Measurements from ENCODE around the gene GPRC5B.

GPRC5B gene

DNA sequence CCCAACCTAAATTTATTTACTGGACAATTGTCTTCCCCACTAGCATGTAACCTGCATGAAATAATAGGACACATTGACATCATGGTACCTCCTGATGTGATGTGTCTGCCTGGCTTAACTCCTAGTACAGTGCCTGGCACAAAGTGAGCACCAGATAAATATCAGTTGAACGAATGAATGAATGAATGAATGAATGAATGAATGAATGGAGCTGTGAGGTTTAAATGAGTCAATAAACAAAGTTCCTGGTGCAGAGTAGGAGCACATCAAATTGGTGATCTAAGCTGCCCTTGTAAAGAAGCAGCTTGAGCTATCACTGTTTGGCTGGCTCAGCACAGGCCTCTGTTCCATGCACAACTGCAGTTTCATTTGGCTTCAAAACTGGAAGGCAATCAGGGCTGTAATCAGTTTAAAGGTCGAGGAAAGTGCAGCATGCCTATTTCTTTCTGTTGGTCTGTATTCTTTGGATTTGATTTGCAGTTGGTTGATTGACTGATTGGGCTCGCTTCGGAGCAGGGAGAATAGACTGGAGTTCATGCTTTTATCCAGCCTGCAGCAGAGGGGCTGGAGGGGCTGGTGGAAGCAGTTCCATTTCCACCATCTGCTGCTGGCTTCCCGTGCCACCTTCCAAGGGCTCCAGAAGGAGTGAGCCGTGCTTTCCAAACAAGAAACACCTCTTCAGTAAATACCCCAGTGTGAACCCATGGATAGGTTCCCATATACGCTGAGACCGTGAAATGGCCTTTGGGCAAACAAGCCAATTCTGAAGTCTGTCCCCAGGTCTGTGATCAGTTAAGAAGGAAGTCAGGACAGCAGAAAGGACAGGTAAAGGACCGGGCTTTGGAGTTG lies 54.6 kb downstream of the GPRC5B start:
- no peak for TF ChIP-seq USF1 (IDR thresholded peaks at IDR 0.05)
- TF ChIP-seq TAF1 (IDR thresholded peaks at IDR 0.05; ENCODE audit: low read depth): no peak
- TF ChIP-seq EGR1 (IDR thresholded peaks at IDR 0.05): no peak
- no peak for TF ChIP-seq TCF12 (IDR thresholded peaks at IDR 0.05; ENCODE audit: low read depth)
- no peak for TF ChIP-seq NFIC (IDR thresholded peaks at IDR 0.05)
- no peak for TF ChIP-seq FOXM1 (IDR thresholded peaks at IDR 0.05; ENCODE audit: borderline replicate concordance, low read depth)
- TF ChIP-seq TEAD4 (IDR thresholded peaks at IDR 0.05): no peak
- TF ChIP-seq REST (IDR thresholded peaks at IDR 0.05; ENCODE audit: low read depth): no peak
- TF ChIP-seq ZBTB7A (IDR thresholded peaks at IDR 0.05; ENCODE audit: low read depth): no peak
- no peak for TF ChIP-seq MAX (IDR thresholded peaks at IDR 0.05)
- no peak for TF ChIP-seq EP300 (IDR thresholded peaks at IDR 0.05; ENCODE audit: borderline replicate concordance)
- no peak for TF ChIP-seq CEBPB (IDR thresholded peaks at IDR 0.05)
- TF ChIP-seq YY1 (IDR thresholded peaks at IDR 0.05; ENCODE audit: low read depth): no peak
- TF ChIP-seq CREB1 (IDR thresholded peaks at IDR 0.05; ENCODE audit: low read depth): no peak
- TF ChIP-seq RAD21 (IDR thresholded peaks at IDR 0.05; ENCODE audit: low read depth): no peak

DNA sequence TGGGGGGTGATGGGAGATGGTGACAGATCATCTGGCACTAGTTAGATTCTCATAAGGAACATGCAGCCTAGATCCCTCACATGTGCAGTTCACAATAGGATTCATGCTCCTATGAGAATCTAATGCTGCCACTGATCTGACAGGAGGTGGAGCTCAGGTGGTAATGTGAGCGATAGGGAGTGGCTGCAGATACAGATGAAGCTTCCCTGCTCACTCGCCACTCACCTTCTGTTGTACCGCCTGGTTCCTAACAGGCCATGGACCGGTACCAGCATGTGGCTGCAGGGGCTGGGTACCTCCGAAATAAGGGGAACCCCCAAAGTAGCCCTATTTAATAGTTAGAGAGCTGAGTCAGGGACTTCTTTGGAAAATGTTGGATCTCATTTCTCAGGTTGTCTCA lies 60.4 kb downstream of the GPRC5B start:
- TF ChIP-seq FOXM1 (IDR thresholded peaks at IDR 0.05; ENCODE audit: borderline replicate concordance, low read depth) (no peak), CREB1 (IDR thresholded peaks at IDR 0.05; ENCODE audit: low read depth) (no peak), EGR1 (IDR thresholded peaks at IDR 0.05) (no peak), USF1 (IDR thresholded peaks at IDR 0.05) (no peak), EP300 (IDR thresholded peaks at IDR 0.05; ENCODE audit: borderline replicate concordance) (no peak), MAX (IDR thresholded peaks at IDR 0.05) (no peak), TEAD4 (IDR thresholded peaks at IDR 0.05) (no peak), REST (IDR thresholded peaks at IDR 0.05; ENCODE audit: low read depth) (no peak), RAD21 (IDR thresholded peaks at IDR 0.05; ENCODE audit: low read depth) (no peak), ZBTB7A (IDR thresholded peaks at IDR 0.05; ENCODE audit: low read depth) (no peak), CEBPB (IDR thresholded peaks at IDR 0.05) (no peak), TCF12 (IDR thresholded peaks at IDR 0.05; ENCODE audit: low read depth) (no peak), YY1 (IDR thresholded peaks at IDR 0.05; ENCODE audit: low read depth) (no peak), NFIC (IDR thresholded peaks at IDR 0.05) (no peak), TAF1 (IDR thresholded peaks at IDR 0.05; ENCODE audit: low read depth) (no peak)

DNA sequence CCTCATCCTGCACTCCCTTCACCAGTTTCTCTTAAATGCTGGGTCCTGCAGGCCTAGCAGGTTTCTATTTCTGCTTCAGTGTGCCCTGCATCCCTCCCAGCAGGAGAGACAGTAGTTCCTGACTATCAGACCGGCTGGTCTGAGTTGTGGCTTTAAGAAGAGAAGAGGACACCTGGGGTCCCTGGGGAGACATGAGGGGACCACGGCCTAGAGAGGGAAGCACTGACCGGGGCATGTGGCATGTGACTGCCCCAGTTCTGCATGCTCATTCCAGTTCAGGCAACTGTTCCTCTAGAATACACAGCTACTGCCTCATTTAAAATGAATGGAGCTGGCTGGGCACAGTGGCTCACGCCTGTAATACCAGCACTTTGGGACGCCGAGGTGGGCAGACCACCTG lies 61.3 kb downstream of the GPRC5B start:
- no peak for TF ChIP-seq REST (IDR thresholded peaks at IDR 0.05; ENCODE audit: low read depth)
- TF ChIP-seq NFIC (IDR thresholded peaks at IDR 0.05): no peak
- TF ChIP-seq ZBTB7A (IDR thresholded peaks at IDR 0.05; ENCODE audit: low read depth): no peak
- no peak for TF ChIP-seq MAX (IDR thresholded peaks at IDR 0.05)
- TF ChIP-seq FOXM1 (IDR thresholded peaks at IDR 0.05; ENCODE audit: borderline replicate concordance, low read depth): no peak
- no peak for TF ChIP-seq TCF12 (IDR thresholded peaks at IDR 0.05; ENCODE audit: low read depth)
- no peak for TF ChIP-seq CEBPB (IDR thresholded peaks at IDR 0.05)
- no peak for TF ChIP-seq EP300 (IDR thresholded peaks at IDR 0.05; ENCODE audit: borderline replicate concordance)
- no peak for TF ChIP-seq RAD21 (IDR thresholded peaks at IDR 0.05; ENCODE audit: low read depth)
- TF ChIP-seq EGR1 (IDR thresholded peaks at IDR 0.05): no peak

- TF ChIP-seq FOXM1 (IDR thresholded peaks at IDR 0.05; ENCODE audit: borderline replicate concordance, low read depth) (no peak), EGR1 (IDR thresholded peaks at IDR 0.05) (no peak), TAF1 (IDR thresholded peaks at IDR 0.05; ENCODE audit: low read depth) (no peak), USF1 (IDR thresholded peaks at IDR 0.05) (no peak), MAX (IDR thresholded peaks at IDR 0.05) (no peak), RAD21 (IDR thresholded peaks at IDR 0.05; ENCODE audit: low read depth) (no peak), YY1 (IDR thresholded peaks at IDR 0.05; ENCODE audit: low read depth) (no peak), CREB1 (IDR thresholded peaks at IDR 0.05; ENCODE audit: low read depth) (no peak), ZBTB7A (IDR thresholded peaks at IDR 0.05; ENCODE audit: low read depth) (no peak), REST (IDR thresholded peaks at IDR 0.05; ENCODE audit: low read depth) (no peak), TEAD4 (IDR thresholded peaks at IDR 0.05) (no peak), CEBPB (IDR thresholded peaks at IDR 0.05) (no peak)
Measured at GRCh38 chr16:19822533-19822932, 62.1 kb downstream of the GPRC5B start.

Measured in Ishikawa (cell line).